Stimulated activated naive CD8-positive, alpha-beta T cell treated with anti-CD3 and anti-CD28 coated beads, Interleukin-15, Interleukin-2, amounts not matched to agents 100 ng/mL and 50 ng/mL, for 24 hours (primary cell): ENCODE results near the gene EFNA5.

Experiments used
- H3K27ac Mint-ChIP-seq: one replicate; pipeline ENCODE4 v1.8.0; 2021; ENCODE audit warnings: mild to moderate bottlenecking, mixed read lengths
- H3K27me3 Mint-ChIP-seq: one replicate; pipeline ENCODE4 v1.8.0; 2021; ENCODE audit warnings: mixed read lengths
- H3K36me3 Mint-ChIP-seq: one replicate; pipeline ENCODE4 v1.8.0; 2021; ENCODE audit warnings: low read depth, mixed read lengths
- H3K4me1 Mint-ChIP-seq: one replicate; pipeline ENCODE4 v1.8.0; 2021; ENCODE audit warnings: low read depth, mixed read lengths
- H3K4me3 Mint-ChIP-seq: one replicate; pipeline ENCODE4 v1.8.0; 2021; ENCODE audit warnings: mild to moderate bottlenecking, mixed read lengths
- H3K9me3 Mint-ChIP-seq: one replicate; pipeline ENCODE4 v1.8.0; 2021; ENCODE audit warnings: mixed read lengths

Gene EFNA5

GRCh38 chr5:107330903-107331302 lies 339.8 kb downstream of the EFNA5 start:
- peaks cover 3% of the 10 kb centered on the region for H3K9me3 Mint-ChIP-seq
- H3K4me1 Mint-ChIP-seq = no peaks in the 10 kb centered on the region
- no peak overlapping the region for H3K27ac Mint-ChIP-seq
- H3K27me3 Mint-ChIP-seq = no peaks in the 10 kb centered on the region
- no peaks in the 10 kb centered on the region for H3K36me3 Mint-ChIP-seq
- H3K4me3 Mint-ChIP-seq = no peak overlapping the region

- Mint-ChIP-seq H3K27ac (no peak overlapping the region), H3K4me3 (no peak overlapping the region), H3K36me3 (no peaks in the 10 kb centered on the region), H3K27me3 (no peaks in the 10 kb centered on the region), H3K9me3 (peaks cover 3% of the 10 kb centered on the region), H3K4me1 (no peaks in the 10 kb centered on the region)
Observed at GRCh38 chr5:107329850-107330249, 340.9 kb downstream of the EFNA5 start.
